Pancreas (tissue), 10 donors: ENCODE measurements around the gene CDKL5. TPM values are rescaled to one million over a fixed set of nuclear protein-coding genes. Genes with fewer than 3 reads are reported as not detected.
"Not testable (repeated sequence)": the region's sequence is repeated elsewhere in the genome, so short reads cannot be mapped to it uniquely, and the experiment has no call there.

Source experiments
- ATAC-seq, 4 donors: fragments of 200-7000 bp; cut with Tn5 transposase; one replicate each; pipeline versions ENCODE4 v1.8.0 to v1.9.1; 2020; ENCODE audit warnings: mild to moderate bottlenecking in 4 of 4, moderate library complexity in 4 of 4
- DNase-seq, 6 donors: peaks; one replicate each; pipeline ENCODE4 v3.0.0-alpha.2; 2020
- FAIRE-seq: peaks from 2 replicates; lab custom pipeline; 2012; peaks lifted over from hg19 to GRCh38; lab: Jason Lieb, UNC
- H3K27ac ChIP-seq, 4 donors: fragments of 200-600 bp; sonication (generic); 1 replicate in 3 of 4; 2 replicates in 1 of 4; pipeline versions ENCODE4 v1.5.0 to v1.8.0; 2020
- H3K27me3 ChIP-seq, 4 donors: fragments of 200-600 bp; one replicate each; pipeline ENCODE4 v1.8.0; 2021
- H3K36me3 ChIP-seq, 3 donors: fragments of 200-600 bp; sonication (generic) in 1 of 3; one replicate each; pipeline versions ENCODE4 v1.5.0 to v1.8.0; 2020 to 2021
- H3K4me1 ChIP-seq, 3 donors: fragments of 200-600 bp; one replicate each; pipeline ENCODE4 v1.8.0; 2021
- H3K4me3 ChIP-seq, 4 donors: fragments of 200-600 bp; sonication (generic) in 2 of 4; one replicate each; pipeline versions ENCODE4 v1.5.0 to v1.8.0; 2020 to 2021
- H3K9me3 ChIP-seq, 4 donors: fragments of 200-600 bp; one replicate each; pipeline ENCODE4 v1.8.0; 2021
- WGBS, 2 donors: extraction: QIAGEN DNeasy Blood & Tissue Kit; methylation state at CpG; one replicate each; pipeline ENCODE4 v1.1.7; 2013; 5-methylcytosine and 5-hydroxymethylcytosine counted together
- intact Hi-C, 3 donors: fragments of 100-400 bp; cut with DNase I; formaldehyde crosslinking; loops; one replicate each; pipeline versions ENCODE4 v1.11.1 to v1.14.2; 2022
- polyA plus RNA-seq, 2 donors: library from polyadenylated mRNA; stranded (reverse); fragments of 200-250 nt; gene quantifications; one replicate each; pipeline ENCODE4 v1.2.3, GENCODE V29; 2013
- total RNA-seq, 6 donors: library from RNA; stranded (reverse); fragmentation: NEBNext Ultra II Directional in 4 of 6; extraction: Animal tissue kit (Norgen Biotek cat#: 25700) in 4 of 6; gene quantifications; one replicate each; pipeline versions ENCODE4 v1.2.1 to v1.2.4, GENCODE V29; 2021 to 2023
- TF ChIP-seq, protein P1 (sequence below), 4 donors: fragments of 200-600 bp; sonication (generic) in 3 of 4; IDR thresholded peaks; one replicate each; pipeline versions ENCODE4 v1.5.0 to v1.8.0; 2021; ENCODE audit warnings: antibody characterized with exemption in 4 of 4
- donor health status: healthy with polysubstance abuse.
- donor health status: DM: no; HTN: no; CAD: no; lungs with moderate emphysema.
- donor health status: DM: no; HTN: no; CAD: no.
- donor health status: control.
- donor health status: control.
- donor health status: Bipolar disorder and iron deficiency.
- donor health status: DM: yes; HTN: yes; CAD: no.
- donor health status: DM: no; HTN: no; CAD: no.
- donor health status: DM: no; HTN: no; CAD: no.
- donor health status: DM: yes; HTN: yes; CAD: no.

The CDKL5 gene
- total and polyA plus RNA-seq, 8 donors: 0.76 to 11.5 (median 4.4) TPM

DNA sequence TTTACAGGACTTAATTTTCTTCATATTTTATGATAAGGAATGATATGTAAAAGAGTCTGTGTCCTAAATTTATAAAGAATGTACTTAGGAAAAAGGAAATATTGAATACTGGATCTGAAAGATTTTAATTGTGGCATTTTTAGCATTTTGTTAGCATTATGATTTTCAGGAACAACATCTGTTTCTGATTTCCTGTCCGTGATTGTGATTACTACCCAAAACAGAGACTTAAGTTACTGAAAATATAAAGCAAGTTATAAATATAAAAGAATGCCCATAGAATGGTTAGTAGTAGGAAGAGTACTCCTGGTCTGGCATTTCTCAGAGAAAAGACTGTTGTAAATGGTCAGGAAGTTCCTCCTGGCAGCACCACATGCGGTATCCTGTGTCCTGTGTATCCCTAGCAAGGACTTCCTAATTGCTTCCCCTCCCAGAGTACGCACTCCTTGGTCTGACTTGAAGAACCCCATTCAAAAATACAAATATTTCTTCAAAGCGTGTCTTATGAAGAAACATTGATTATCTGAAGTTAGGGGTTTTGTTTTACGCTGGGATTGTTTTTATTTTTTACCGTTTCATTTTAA lies 157.6 kb downstream of the CDKL5 start:
- H3K9me3 ChIP-seq: no peaks in the 10 kb centered on the region
- H3K27me3 ChIP-seq: peaks cover 0 to 3% (median 0%) of the 10 kb centered on the region in 4 donors
- H3K27ac ChIP-seq: no peak overlapping the region
- H3K36me3 ChIP-seq: no peaks in the 10 kb centered on the region
- intact Hi-C loops: no loop called here
- 86 to 90% methylated on average over 6 of the region's 6 CpGs for WGBS, 2 donors
- H3K4me3 ChIP-seq: no peak overlapping the region
- DNase-seq: no peak
- TF ChIP-seq, protein P1, sequence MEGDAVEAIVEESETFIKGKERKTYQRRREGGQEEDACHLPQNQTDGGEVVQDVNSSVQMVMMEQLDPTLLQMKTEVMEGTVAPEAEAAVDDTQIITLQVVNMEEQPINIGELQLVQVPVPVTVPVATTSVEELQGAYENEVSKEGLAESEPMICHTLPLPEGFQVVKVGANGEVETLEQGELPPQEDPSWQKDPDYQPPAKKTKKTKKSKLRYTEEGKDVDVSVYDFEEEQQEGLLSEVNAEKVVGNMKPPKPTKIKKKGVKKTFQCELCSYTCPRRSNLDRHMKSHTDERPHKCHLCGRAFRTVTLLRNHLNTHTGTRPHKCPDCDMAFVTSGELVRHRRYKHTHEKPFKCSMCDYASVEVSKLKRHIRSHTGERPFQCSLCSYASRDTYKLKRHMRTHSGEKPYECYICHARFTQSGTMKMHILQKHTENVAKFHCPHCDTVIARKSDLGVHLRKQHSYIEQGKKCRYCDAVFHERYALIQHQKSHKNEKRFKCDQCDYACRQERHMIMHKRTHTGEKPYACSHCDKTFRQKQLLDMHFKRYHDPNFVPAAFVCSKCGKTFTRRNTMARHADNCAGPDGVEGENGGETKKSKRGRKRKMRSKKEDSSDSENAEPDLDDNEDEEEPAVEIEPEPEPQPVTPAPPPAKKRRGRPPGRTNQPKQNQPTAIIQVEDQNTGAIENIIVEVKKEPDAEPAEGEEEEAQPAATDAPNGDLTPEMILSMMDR (IDR thresholded peaks at IDR 0.05): no peak
- H3K4me1 ChIP-seq: peaks cover 0 to 3% (median 0%) of the 10 kb centered on the region in 3 donors
- FAIRE-seq: no peak
- ATAC-seq: no peak

DNA sequence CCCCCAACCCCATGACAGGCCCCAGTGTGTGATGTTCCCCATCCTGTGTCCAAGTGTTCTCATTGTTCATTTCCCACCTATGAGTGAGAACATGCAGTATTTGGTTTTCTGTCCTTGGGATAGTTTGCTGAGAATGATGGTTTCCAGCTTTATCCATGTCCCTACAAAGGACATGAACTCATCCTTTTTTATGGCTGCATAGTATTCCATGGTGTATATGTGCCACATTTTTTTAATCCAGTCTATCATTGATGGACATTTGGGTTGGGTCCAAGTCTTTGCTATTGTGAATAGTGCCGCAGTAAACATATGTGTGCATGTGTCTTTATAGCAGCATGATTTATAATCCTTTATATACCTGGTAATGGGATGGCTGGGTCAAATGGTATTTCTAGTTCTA lies 163.9 kb downstream of the CDKL5 start:
- DNase-seq, H3K36me3 ChIP-seq, intact Hi-C loops, H3K4me3 ChIP-seq, FAIRE-seq, ATAC-seq, H3K9me3 ChIP-seq, H3K4me1 ChIP-seq, H3K27ac ChIP-seq, H3K27me3 ChIP-seq: not testable (repeated sequence)
- 86 to 88% methylated on average over 1 of the region's 1 CpG for WGBS, 2 donors

DNA sequence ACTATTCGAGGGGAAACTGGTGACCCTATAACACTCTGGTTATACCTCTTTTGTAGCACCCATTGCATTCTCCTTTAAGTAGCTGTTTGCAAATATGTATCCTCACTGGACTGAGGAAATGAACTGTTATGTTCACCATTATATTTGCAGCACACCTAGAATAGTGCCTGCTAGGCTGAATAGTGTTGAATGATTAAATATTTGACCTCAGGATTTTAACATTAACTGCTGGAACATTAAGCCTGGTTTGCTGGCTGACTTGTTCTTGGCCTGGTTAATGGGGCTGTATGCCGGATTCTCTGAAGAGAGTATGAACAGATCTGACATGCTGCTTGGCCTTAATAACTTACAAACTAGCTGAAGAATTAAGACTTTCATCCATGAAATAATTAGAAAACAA lies 166.4 kb downstream of the CDKL5 start:
- Histone ChIP-seq H3K27me3 (no peaks in the 10 kb centered on the region), H3K4me3 (no peak overlapping the region), H3K36me3 (no peaks in the 10 kb centered on the region), H3K4me1 (no peaks in the 10 kb centered on the region), H3K9me3 (no peaks in the 10 kb centered on the region), H3K27ac (no peak overlapping the region)
- WGBS, 2 donors: 77 to 78% methylated on average over 2 of the region's 2 CpGs
- DNase-seq (no peak), ATAC-seq (peak in 2 of 4 donors; percentile 12 to 57), FAIRE-seq (no peak)
- TF ChIP-seq, protein P1 (IDR thresholded peaks at IDR 0.05): no peak
- intact Hi-C loops: no loop called here

DNA sequence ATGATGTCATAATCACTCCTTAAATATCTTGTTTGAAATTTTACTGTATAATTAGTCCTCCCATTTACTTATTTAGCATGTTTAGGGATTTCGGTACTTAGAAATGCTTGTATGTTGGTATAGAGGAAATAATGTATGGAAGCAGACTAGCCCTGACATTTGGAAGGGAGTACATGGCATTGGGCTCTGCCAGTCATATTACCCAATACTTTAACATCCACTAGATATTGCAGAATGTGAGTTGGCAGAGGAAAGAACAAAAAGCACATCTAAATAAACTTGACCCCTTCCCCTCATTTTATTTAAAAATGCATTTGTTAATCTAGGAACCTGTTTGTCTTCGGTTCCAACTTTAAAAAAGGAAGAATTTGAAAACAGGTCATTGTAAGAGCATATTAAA lies 168.7 kb downstream of the CDKL5 start:
- Histone ChIP-seq H3K36me3 (no peaks in the 10 kb centered on the region), H3K27ac (no peak overlapping the region), H3K4me3 (no peak overlapping the region), H3K9me3 (no peaks in the 10 kb centered on the region), H3K27me3 (no peaks in the 10 kb centered on the region), H3K4me1 (no peaks in the 10 kb centered on the region)
- TF ChIP-seq, protein P1 (IDR thresholded peaks at IDR 0.05): no peak
- intact Hi-C loops: no loop called here
- 94 to 95% methylated on average over 2 of the region's 2 CpGs for WGBS, 2 donors
- FAIRE-seq: no peak
- ATAC-seq: no peak
- no peak for DNase-seq

DNA sequence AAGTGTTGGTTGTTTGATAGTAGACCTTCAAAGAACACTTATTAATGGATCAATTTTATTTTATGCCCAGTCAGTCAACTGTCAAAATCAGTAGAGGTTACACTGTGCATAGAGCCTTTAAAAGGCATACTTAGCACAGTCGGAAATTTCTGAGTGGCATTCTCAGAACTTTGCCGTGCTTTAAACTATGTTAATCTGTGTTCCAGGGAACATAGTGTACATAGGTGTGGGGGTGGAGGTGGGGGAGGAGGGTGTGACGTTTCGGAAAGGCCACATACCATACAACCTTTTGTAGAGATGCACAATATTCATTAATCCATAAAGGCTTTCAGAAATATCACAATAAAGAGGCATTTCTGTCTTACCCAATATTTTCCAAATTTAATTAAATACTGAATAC lies 170.7 kb downstream of the CDKL5 start:
- TF ChIP-seq, protein P1 (IDR thresholded peaks at IDR 0.05): no peak
- H3K27me3 ChIP-seq: no peaks in the 10 kb centered on the region
- 24 to 41% methylated on average over 4 of the region's 4 CpGs for WGBS, 2 donors
- DNase-seq (no peak), FAIRE-seq (no peak), ATAC-seq (peak; percentile 38 to 85 (median 73))
- no peak overlapping the region for H3K27ac ChIP-seq
- no peaks in the 10 kb centered on the region for H3K4me1 ChIP-seq
- intact Hi-C loops: no loop called here
- no peaks in the 10 kb centered on the region for H3K36me3 ChIP-seq
- no peak overlapping the region for H3K4me3 ChIP-seq
- no peaks in the 10 kb centered on the region for H3K9me3 ChIP-seq
